DOHH2 (cell line): ENCODE data around the gene PEX10.

Source experiments
- H3F3A ChIP-seq: fragments of 200-600 bp; sonication (generic), shearing (Covaris generic); 2 replicates; pipeline ENCODE4 v1.6.0; 2016; ENCODE audit warnings: antibody characterized with exemption, mild to moderate bottlenecking; ENCODE audit not compliant: control insufficient read depth, insufficient read depth
- H3K27ac ChIP-seq: fragments of 200-600 bp; sonication (generic); 2 replicates; pipeline ENCODE4 v1.5.1; 2014; ENCODE audit warnings: low read depth, mild to moderate bottlenecking, low read length, moderate library complexity
- H3K27me3 ChIP-seq: fragments of 200-600 bp; sonication (generic); 2 replicates; pipeline ENCODE4 v1.6.1; 2014; ENCODE audit warnings: mild to moderate bottlenecking, low read length, mixed read lengths; ENCODE audit not compliant: control insufficient read depth
- H3K36me3 ChIP-seq: fragments of 200-600 bp; sonication (generic); 2 replicates; pipeline ENCODE4 v1.6.1; 2014; ENCODE audit warnings: mild to moderate bottlenecking, low read length, moderate library complexity, mixed read lengths; ENCODE audit not compliant: control insufficient read depth
- H3K4me1 ChIP-seq: fragments of 200-600 bp; sonication (generic); 2 replicates; pipeline ENCODE4 v1.6.1; 2014; ENCODE audit warnings: mild to moderate bottlenecking, low read length, mixed read lengths; ENCODE audit not compliant: control insufficient read depth
- H3K4me2 ChIP-seq: fragments of 200-600 bp; sonication (generic); 2 replicates; pipeline ENCODE4 v1.6.0; 2014; ENCODE audit warnings: mild to moderate bottlenecking, low read length, moderate library complexity
- H3K4me3 ChIP-seq: fragments of 200-600 bp; sonication (generic); 2 replicates; pipeline ENCODE4 v1.5.1; 2014; ENCODE audit warnings: mild to moderate bottlenecking, low read length, mixed read lengths
- H3K79me2 ChIP-seq: fragments of 200-600 bp; sonication (generic); 2 replicates; pipeline ENCODE4 v1.6.1; 2014; ENCODE audit warnings: mild to moderate bottlenecking, low read length, mixed read lengths; ENCODE audit not compliant: control insufficient read depth
- H3K9me2 ChIP-seq: fragments of 200-600 bp; sonication (generic); replicated peaks from 2 replicates; pipeline ENCODE4 v1.6.1; 2014; ENCODE audit warnings: mild to moderate bottlenecking, low read length, mixed read lengths; ENCODE audit not compliant: control insufficient read depth
- H3K9me3 ChIP-seq: fragments of 200-600 bp; sonication (generic); 2 replicates; pipeline ENCODE4 v1.6.1; 2014; ENCODE audit warnings: antibody characterized with exemption, low read length, mixed read lengths; ENCODE audit not compliant: control insufficient read depth, insufficient read depth
- H4K20me1 ChIP-seq: fragments of 200-600 bp; sonication (generic); 2 replicates; pipeline ENCODE4 v1.6.0; 2014; ENCODE audit warnings: low read depth, mild to moderate bottlenecking, antibody characterized with exemption, low read length, moderate library complexity; ENCODE audit not compliant: control insufficient read depth, insufficient read depth
- EZH2phosphoT487 ChIP-seq: fragments of 200-600 bp; sonication (generic); IDR thresholded peaks from 2 replicates; pipeline ENCODE4 v1.6.1; 2017; ENCODE audit warnings: borderline replicate concordance, mild to moderate bottlenecking, antibody characterized with exemption, low read length, moderate library complexity, mixed read lengths
- TF ChIP-seq, protein P1 (sequence below): fragments of 200-600 bp; sonication (generic); IDR thresholded peaks from one replicate; pipeline ENCODE4 v1.5.1; 2014; ENCODE audit warnings: antibody characterized with exemption, mild to moderate bottlenecking, low read depth, low read length; ENCODE audit not compliant: poor library complexity, severe bottlenecking

Gene PEX10

GRCh38 chr1:2403273-2403672, 9.1 kb downstream of the PEX10 start:
- Histone ChIP-seq H3K9me3 (no peaks in the 10 kb centered on the region), H3K27me3 (no peaks in the 10 kb centered on the region), H3F3A (peaks cover 18% of the 10 kb centered on the region), H3K4me2 (no peak overlapping the region), H3K79me2 (peaks cover 21% of the 10 kb centered on the region), H3K9me2 (no peaks in the 10 kb centered on the region), H3K4me1 (no peaks in the 10 kb centered on the region), H3K27ac (no peak overlapping the region), H3K36me3 (peaks cover 83% of the 10 kb centered on the region), H4K20me1 (peaks cover 8% of the 10 kb centered on the region), H3K4me3 (no peak overlapping the region)
- TF ChIP-seq, protein P1, sequence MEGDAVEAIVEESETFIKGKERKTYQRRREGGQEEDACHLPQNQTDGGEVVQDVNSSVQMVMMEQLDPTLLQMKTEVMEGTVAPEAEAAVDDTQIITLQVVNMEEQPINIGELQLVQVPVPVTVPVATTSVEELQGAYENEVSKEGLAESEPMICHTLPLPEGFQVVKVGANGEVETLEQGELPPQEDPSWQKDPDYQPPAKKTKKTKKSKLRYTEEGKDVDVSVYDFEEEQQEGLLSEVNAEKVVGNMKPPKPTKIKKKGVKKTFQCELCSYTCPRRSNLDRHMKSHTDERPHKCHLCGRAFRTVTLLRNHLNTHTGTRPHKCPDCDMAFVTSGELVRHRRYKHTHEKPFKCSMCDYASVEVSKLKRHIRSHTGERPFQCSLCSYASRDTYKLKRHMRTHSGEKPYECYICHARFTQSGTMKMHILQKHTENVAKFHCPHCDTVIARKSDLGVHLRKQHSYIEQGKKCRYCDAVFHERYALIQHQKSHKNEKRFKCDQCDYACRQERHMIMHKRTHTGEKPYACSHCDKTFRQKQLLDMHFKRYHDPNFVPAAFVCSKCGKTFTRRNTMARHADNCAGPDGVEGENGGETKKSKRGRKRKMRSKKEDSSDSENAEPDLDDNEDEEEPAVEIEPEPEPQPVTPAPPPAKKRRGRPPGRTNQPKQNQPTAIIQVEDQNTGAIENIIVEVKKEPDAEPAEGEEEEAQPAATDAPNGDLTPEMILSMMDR, result no peak
- no peak for TF ChIP-seq EZH2phosphoT487

DNA sequence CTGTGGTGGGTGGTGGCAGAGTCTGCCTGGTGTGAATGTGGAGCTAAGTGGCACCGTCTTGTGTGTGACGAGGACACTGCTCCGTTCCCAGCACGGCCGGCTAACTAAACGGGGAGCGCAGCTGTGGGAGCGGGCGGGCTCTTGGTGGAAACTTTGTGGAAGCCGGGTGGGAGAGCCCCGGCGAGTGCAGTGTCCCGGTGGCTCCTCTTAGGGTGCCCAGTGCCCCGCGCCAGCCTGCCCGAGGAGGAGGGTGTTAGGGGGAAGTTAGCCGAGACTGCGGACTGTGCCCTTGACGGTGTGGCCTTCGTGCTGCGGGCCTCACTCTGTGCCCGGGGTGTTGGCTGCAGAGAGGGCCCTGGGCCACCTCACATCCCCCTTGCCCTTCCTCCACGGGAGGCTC, 9.9 kb downstream of the PEX10 start:
- H4K20me1 ChIP-seq, result peaks cover 8% of the 10 kb centered on the region
- no peaks in the 10 kb centered on the region for H3K27me3 ChIP-seq
- no peak for TF ChIP-seq EZH2phosphoT487
- TF ChIP-seq, protein P1, result no peak
- peaks cover 18% of the 10 kb centered on the region for H3F3A ChIP-seq
- no peaks in the 10 kb centered on the region for H3K9me3 ChIP-seq
- peaks cover 24% of the 10 kb centered on the region for H3K79me2 ChIP-seq
- H3K27ac ChIP-seq, result no peak overlapping the region
- no peaks in the 10 kb centered on the region for H3K9me2 ChIP-seq
- H3K4me2 ChIP-seq, result no peak overlapping the region
- no peaks in the 10 kb centered on the region for H3K4me1 ChIP-seq
- H3K4me3 ChIP-seq, result no peak overlapping the region
- peaks cover 88% of the 10 kb centered on the region for H3K36me3 ChIP-seq

- Histone ChIP-seq H3K27me3 (no peaks in the 10 kb centered on the region), H3F3A (peaks cover 18% of the 10 kb centered on the region), H3K27ac (no peak overlapping the region), H3K36me3 (peaks cover 89% of the 10 kb centered on the region), H3K4me2 (no peak overlapping the region), H3K9me3 (no peaks in the 10 kb centered on the region), H3K9me2 (no peaks in the 10 kb centered on the region), H3K4me1 (no peaks in the 10 kb centered on the region), H3K4me3 (no peak overlapping the region), H3K79me2 (peaks cover 32% of the 10 kb centered on the region), H4K20me1 (peaks cover 8% of the 10 kb centered on the region)
- TF ChIP-seq EZH2phosphoT487, result no peak
- TF ChIP-seq, protein P1, result no peak
These were observed 11.3 kb downstream of the PEX10 start for GRCh38 chr1:2400950-2401649.
